GM18499 (cell line): ENCODE measurements around the gene MBNL2.

Source experiments
- ATAC-seq: cut with Tn5 transposase; IDR thresholded peaks from one replicate; pipeline ENCODE4 v1.9.1; 2021; ENCODE audit warnings: moderate number of reproducible peaks; ENCODE audit not compliant: insufficient read depth, unreplicated experiment

The MBNL2 gene

GRCh38 chr13:97266772-97267417 lies 44.8 kb downstream of the MBNL2 start:
- no peak for ATAC-seq

- no peak for ATAC-seq
Observed at GRCh38 chr13:97267418-97268059, 45.4 kb downstream of the MBNL2 start.

GRCh38 chr13:97268772-97269171 lies 46.6 kb downstream of the MBNL2 start:
- ATAC-seq = no peak

- no peak for ATAC-seq
Observed at GRCh38 chr13:97269603-97270002, 47.5 kb downstream of the MBNL2 start.

GRCh38 chr13:97272526-97272925 lies 50.4 kb downstream of the MBNL2 start:
- ATAC-seq = no peak

GRCh38 chr13:97273341-97273831 lies 51.3 kb downstream of the MBNL2 start:
- ATAC-seq = no peak

- no peak for ATAC-seq
Observed at GRCh38 chr13:97274829-97275649, 52.9 kb downstream of the MBNL2 start.

- ATAC-seq = no peak
Observed at GRCh38 chr13:97275776-97276501, 53.8 kb downstream of the MBNL2 start.

- no peak for ATAC-seq
Observed at GRCh38 chr13:97276862-97277269, 54.7 kb downstream of the MBNL2 start.

- ATAC-seq = no peak
Observed at GRCh38 chr13:97278435-97279411, 56.6 kb downstream of the MBNL2 start.

- no peak for ATAC-seq
Observed at GRCh38 chr13:97279913-97280312, 57.8 kb downstream of the MBNL2 start.

GRCh38 chr13:97280478-97280877 lies 58.3 kb downstream of the MBNL2 start:
- ATAC-seq = no peak

- no peak for ATAC-seq
Observed at GRCh38 chr13:97281028-97281427, 58.9 kb downstream of the MBNL2 start.

- no peak for ATAC-seq
Observed at GRCh38 chr13:97282705-97283104, 60.6 kb downstream of the MBNL2 start.

- no peak for ATAC-seq
Observed at GRCh38 chr13:97283888-97284287, 61.8 kb downstream of the MBNL2 start.

GRCh38 chr13:97284558-97284957 lies 62.4 kb downstream of the MBNL2 start:
- no peak for ATAC-seq

- ATAC-seq = no peak
Observed at GRCh38 chr13:97285221-97285955, 63.3 kb downstream of the MBNL2 start.

- ATAC-seq = no peak
Observed at GRCh38 chr13:97286317-97287046, 64.3 kb downstream of the MBNL2 start.
